HG02571 (cell line): ENCODE results near the gene SPATC1L.
"Not testable (repeated sequence)": the region's sequence is repeated elsewhere in the genome, so short reads cannot be mapped to it uniquely, and the experiment has no call there.

Source experiments
- ATAC-seq: cut with Tn5 transposase; IDR thresholded peaks from one replicate; pipeline ENCODE4 v1.9.1; 2021; ENCODE audit warnings: mild to moderate bottlenecking, moderate library complexity; ENCODE audit not compliant: unreplicated experiment

The SPATC1L gene

GRCh38 chr21:46200877-46201803, 16.9 kb upstream of the SPATC1L start:
- not testable (repeated sequence) for ATAC-seq

DNA sequence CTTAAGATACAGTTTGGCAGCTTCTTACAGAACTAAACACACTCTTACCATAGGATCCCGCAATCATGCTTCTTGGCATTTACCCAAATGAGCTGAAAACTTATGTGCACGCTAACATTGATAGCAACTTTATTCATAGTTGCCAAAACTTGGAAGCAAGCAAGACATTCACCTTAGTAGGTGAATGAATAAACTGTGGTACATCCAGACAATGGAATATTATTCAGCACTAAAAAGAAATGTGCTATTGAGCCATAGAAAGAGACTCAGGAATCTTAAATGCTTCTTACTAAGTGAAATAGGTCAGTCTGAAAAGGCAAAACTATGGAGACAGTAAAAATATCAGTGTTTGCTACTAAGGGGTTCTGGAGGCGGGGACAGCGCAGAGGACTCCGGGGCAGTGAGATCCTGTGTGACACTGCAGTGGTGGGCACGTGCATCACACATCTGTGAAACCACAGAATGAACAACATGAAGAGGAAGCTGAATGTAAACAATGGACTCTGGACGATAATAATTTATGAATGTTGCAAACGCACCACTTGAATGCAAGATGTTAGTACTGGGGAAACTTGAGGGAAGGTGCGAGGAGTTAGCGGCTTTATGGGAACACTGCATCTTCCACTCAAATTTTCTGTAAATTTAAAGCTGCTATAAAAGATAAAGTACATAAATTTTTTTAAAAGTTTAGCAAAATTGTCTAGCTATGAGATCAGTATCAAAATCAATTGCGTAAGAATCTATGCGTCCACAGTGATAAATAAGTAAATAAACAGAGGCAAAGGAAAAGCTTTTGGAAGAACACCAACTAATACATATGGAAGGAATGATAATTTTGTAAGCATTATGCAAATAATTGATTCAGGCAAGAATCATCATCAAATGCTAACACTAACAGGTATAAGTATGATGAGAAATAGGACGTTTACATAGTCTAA, 15.4 kb upstream of the SPATC1L start:
- no peak for ATAC-seq

DNA sequence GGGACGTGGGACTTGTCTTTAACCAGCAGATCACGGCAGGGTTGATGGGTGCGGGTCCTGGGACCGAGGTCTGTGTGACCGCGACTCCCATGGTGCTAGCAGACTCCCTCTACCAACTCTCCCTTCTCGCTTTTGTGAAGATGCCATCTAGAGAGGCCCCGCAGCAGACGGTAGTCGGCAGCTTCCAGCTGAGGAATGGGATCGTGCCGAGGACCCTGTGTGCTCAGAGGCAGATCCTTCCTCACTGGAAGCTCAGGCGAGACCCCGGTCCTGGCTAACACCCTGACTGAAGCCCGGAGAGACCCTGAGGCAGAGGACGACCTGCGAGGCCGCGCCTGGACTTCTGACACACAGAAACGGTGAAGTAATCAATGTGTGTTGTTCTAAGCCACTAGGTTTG, 12.5 kb upstream of the SPATC1L start:
- no peak for ATAC-seq

DNA sequence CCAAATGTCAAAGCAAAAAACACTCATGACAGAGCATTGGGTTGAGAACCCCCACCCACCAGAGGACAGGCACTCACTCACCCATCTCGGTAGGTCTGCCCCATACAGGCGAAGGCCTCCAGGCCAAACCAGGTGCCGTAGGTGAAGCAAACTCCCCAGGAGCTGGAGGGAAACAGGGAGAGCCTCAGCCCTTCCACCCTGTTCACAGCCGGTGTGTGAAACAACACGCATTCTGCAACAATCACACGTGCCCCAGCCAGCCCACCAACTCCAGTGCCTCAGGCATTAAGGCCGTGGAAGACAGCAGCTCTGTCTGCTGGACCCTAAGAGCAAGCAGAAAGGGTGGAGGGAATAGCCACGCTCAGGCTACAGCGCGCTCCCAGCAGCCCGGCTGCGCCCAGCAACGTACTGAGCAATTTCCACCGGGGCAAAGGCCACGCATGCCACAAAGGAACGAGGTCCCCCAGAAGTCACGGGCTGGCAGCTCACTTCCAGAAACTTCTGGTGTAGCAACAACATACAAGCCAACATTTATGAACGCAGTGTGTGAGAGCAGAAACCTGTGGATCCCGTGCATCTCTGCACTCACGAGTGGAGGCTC, 11.4 kb upstream of the SPATC1L start:
- ATAC-seq = no peak

DNA sequence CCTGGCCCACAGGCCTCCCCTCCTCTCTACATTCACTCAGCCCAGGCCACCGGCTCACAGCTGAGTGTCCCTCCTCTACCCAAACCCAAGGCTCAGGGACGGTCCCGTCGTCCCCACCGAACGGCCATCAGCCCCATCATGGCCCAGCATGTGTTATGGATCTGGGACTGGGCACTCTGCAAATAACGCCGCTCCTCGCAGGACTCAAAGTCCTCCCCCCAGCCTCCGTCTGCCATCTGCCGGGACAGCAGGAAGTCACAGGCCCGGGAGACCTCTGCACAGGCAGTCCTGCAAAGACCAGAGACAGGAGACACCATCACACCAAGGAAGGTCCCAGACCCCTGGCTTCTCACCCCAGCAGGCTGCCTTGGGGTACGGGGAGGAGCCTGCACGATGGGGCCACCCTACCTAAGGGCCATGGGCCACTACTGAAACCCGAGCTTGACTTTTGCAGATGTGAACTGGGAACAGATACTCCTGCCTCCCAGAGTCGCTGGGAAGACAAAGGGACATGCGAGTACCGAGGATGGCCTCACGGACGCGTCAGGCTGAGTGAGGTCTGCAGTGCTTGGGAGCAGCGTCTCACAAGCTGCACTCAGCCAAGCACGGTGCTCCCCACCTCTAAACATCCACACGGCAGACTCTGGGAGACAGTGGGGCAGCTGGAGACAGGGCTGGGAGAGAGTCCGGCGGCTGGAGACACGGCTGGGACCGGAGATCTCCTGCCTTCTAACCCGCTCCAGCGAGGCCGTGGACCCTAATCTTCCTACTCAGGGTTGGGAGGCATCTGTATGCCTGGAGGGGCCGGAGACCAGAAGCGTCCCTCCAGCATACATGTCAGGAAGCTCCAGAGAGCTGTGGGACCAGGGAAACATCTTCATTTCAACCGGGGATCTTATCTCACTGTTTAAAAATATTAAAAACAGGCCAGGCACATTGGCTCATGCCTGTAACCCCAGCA, 10.4 kb upstream of the SPATC1L start:
- ATAC-seq = no peak

GRCh38 chr21:46193829-46194373, 9.6 kb upstream of the SPATC1L start:
- ATAC-seq = no peak

DNA sequence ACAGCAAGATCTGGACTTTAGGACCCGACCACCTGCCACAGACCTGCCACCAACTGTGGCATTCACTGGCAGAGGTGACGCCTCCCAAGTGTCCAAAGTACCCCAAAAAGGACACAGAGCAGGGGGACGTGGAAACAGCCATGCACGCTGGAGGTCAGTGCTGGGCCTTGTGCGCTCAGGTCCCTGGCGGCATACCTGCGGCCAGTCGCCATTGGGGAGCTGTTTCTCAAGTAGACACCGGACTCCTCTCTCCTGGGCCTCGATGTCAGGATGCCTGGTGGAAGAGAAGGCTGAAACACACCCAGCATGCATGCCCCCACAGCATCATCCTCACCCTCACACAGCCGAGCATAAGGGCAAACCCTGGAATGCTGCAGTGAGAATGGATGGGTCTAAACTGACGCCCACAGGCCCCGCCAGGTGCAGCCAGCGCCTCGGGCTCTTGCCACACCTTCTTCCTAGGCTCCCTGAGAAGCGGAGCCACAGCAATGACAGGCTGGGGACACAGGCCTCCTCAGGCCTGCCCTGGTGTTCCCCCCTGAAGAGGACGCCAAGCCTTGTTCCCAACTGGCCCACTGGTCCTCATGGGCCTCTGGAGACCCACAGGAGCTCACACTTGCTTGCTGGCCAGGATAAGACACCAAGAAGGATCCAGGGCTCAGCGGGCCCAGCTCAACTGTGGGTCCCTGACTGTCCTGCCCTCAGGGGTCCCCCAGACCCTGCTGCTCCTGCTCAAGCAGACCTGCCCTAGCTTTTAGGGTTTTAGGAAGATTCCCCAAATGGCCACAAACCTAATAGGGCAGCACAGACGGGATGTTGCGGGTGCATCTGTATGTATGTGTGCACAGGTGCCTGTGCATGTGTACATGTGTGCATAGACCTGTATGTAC, 7.7 kb upstream of the SPATC1L start:
- ATAC-seq = no peak

- ATAC-seq = no peak
Observed at GRCh38 chr21:46191257-46191685, 7.0 kb upstream of the SPATC1L start.

GRCh38 chr21:46190491-46191131, 6.4 kb upstream of the SPATC1L start:
- ATAC-seq = no peak

DNA sequence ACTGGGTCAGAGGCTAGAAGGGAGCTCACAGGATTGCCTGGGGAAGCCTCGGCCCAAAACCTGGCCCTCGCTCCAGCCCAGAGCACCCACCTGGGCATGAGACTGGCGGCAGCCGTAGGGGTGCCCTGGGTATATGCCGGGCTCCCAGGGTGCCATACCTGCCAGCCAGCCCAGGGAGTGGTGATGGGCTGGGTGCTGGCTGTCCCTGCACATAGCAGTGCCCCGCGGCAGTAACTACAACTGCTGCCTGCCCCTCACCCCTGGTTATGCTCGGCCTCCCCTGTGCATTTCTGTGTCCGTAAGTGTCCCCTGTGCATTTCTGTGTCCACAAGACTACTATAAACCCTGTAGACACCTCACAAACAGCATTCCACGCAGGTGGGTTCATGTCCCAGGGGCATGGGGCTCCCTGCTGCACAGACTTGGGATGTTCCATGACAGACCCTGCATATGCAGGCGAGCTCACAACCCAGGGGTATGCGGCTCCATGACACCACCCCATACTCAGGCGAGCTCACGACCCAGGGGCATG, 5.8 kb upstream of the SPATC1L start:
- no peak for ATAC-seq

- ATAC-seq = no peak
Observed at GRCh38 chr21:46189213-46189958, 5.1 kb upstream of the SPATC1L start.

GRCh38 chr21:46188226-46189212, 4.3 kb upstream of the SPATC1L start:
- ATAC-seq = no peak

DNA sequence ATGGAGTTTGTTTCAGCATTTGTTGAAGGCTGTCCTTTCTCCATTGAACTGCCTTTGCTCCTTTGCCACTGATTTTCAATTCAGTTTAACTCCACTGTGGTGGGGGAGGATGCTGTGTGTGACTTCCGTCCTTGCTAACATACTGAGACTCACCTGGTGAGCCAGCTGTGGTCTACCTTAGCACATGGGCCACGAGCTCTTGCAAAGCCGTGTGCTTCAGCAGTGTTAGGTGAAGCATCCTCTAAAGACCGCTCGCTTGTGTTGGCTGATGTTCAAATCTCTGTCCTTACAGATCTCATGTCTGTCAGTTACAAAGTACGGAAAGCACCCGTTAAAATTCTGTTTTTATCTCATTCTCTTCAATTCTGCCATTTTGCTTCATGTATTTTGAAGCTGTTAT, 3.6 kb upstream of the SPATC1L start:
- ATAC-seq = no peak

DNA sequence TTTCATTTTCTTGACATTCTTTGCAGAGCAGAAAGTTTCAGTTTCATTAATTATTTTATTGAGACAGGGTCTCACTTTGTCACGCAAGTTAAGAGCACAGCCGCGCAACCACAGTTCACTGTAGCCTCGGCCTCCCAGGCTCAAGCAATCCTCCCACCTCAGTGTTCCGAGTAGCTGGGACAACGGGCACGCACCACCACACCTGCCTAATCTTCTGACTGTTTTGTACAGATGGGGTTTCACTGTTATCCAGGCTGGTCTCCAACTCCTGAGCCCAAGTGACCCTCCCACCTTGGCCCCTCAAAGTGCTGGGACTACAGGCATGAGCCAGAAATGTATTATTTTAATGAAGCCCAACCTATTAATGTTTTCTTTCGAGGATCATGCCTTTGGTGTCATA, 3.0 kb upstream of the SPATC1L start:
- ATAC-seq = no peak

DNA sequence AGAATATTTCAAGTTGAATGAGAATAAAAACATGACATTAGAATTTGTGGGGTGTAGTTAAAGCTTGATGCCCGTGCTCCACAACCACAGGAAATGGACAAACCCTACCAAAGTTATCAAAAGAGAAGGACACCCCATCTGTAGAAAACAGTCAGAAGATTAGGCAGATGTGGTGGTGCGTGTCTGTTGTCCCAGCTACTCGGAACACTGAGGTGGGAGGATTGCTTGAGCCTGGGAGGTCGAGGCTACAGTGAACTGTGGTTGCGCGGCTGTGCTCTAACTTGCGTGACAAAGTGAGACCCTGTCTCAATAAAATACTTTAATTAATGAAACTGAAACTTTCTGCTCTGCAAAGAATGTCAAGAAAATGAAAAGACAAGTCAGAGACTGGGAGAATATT, 1.5 kb upstream of the SPATC1L start:
- no peak for ATAC-seq
